Osteocyte (in vitro differentiated cells): ENCODE measurements around the gene TSSK1B. TPM values are rescaled to one million over a fixed set of nuclear protein-coding genes. Genes with fewer than 3 reads are reported as not detected.
"Not testable (repeated sequence)": the region's sequence is repeated elsewhere in the genome, so short reads cannot be mapped to it uniquely, and the experiment has no call there.

Source experiments
- DNase-seq: peaks from one replicate; pipeline ENCODE4 v3.0.0; 2021; ENCODE audit warnings: mixed read lengths; ENCODE audit not compliant: unreplicated experiment; ENCODE audit errors: extremely low spot score
- H3K27ac Mint-ChIP-seq: one replicate; pipeline ENCODE4 v1.8.0; 2021; ENCODE audit warnings: mild to moderate bottlenecking, mixed read lengths; ENCODE audit not compliant: unreplicated experiment
- H3K27me3 Mint-ChIP-seq: one replicate; pipeline ENCODE4 v1.8.0; 2021; ENCODE audit warnings: mixed read lengths; ENCODE audit not compliant: unreplicated experiment
- H3K36me3 Mint-ChIP-seq: one replicate; pipeline ENCODE4 v1.8.0; 2021; ENCODE audit warnings: mixed read lengths; ENCODE audit not compliant: unreplicated experiment
- H3K4me1 Mint-ChIP-seq: one replicate; pipeline ENCODE4 v1.8.0; 2021; ENCODE audit warnings: mixed read lengths; ENCODE audit not compliant: unreplicated experiment
- H3K4me3 Mint-ChIP-seq: one replicate; pipeline ENCODE4 v1.8.0; 2021; ENCODE audit warnings: mild to moderate bottlenecking, moderate library complexity, mixed read lengths; ENCODE audit not compliant: unreplicated experiment
- H3K9me3 Mint-ChIP-seq: one replicate; pipeline ENCODE4 v1.8.0; 2021; ENCODE audit warnings: mixed read lengths; ENCODE audit not compliant: unreplicated experiment
- CTCF ChIP-seq: fragments of 200-600 bp; sonication (generic); IDR thresholded peaks from 2 replicates; pipeline ENCODE4 v1.5.0; 2021; ENCODE audit warnings: antibody characterized with exemption, mild to moderate bottlenecking, moderate library complexity
- total RNA-seq: library from RNA; stranded (reverse); gene quantifications from 2 replicates; pipeline ENCODE4 v1.2.1, GENCODE V29; 2021

The TSSK1B gene
- total RNA-seq, 1 donor from 2014 or later: 0.21 TPM

- H3K36me3 Mint-ChIP-seq: no peaks in the 10 kb centered on the region
- no peak overlapping the region for H3K27ac Mint-ChIP-seq
- H3K9me3 Mint-ChIP-seq: no peaks in the 10 kb centered on the region
- peaks cover 4% of the 10 kb centered on the region for H3K27me3 Mint-ChIP-seq
- no peak overlapping the region for H3K4me3 Mint-ChIP-seq
- no peak for DNase-seq
- no peaks in the 10 kb centered on the region for H3K4me1 Mint-ChIP-seq
- no peak for TF ChIP-seq CTCF
These were observed 30.5 kb downstream of the TSSK1B start for GRCh38 chr5:113404269-113404668.

- H3K36me3 Mint-ChIP-seq, H3K4me3 Mint-ChIP-seq, DNase-seq, H3K4me1 Mint-ChIP-seq, H3K9me3 Mint-ChIP-seq, H3K27ac Mint-ChIP-seq: not testable (repeated sequence)
- peaks cover 10% of the 10 kb centered on the region for H3K27me3 Mint-ChIP-seq
These were observed 36.8 kb downstream of the TSSK1B start for GRCh38 chr5:113397986-113398385.

- no peaks in the 10 kb centered on the region for H3K9me3 Mint-ChIP-seq
- no peaks in the 10 kb centered on the region for H3K36me3 Mint-ChIP-seq
- DNase-seq: no peak
- TF ChIP-seq CTCF: no peak
- H3K27ac Mint-ChIP-seq: no peak overlapping the region
- H3K27me3 Mint-ChIP-seq: peaks cover 10% of the 10 kb centered on the region
- no peaks in the 10 kb centered on the region for H3K4me1 Mint-ChIP-seq
- no peak overlapping the region for H3K4me3 Mint-ChIP-seq
These were observed 37.7 kb downstream of the TSSK1B start for GRCh38 chr5:113397046-113397445.

DNA sequence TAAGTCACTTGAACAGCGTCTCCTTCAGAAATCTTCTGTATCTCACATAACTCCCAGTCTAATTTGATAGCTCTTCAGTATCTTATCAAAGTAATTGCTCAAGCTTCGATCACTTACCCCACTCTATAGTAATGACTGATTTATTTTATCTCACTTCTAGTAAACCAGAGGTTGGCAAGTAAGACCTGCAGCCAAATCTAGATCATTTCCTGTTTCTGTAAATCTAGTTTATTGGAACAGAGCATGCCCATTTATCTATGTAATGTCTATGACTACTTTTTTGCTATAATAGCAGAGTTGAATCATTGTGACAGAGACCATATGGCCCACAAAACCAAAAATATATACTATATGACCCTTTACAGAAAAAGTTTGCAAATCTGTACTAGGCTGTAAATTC is 40.1 kb downstream of the TSSK1B start:
- Mint-ChIP-seq H3K4me3 (no peak overlapping the region), H3K9me3 (no peaks in the 10 kb centered on the region), H3K27me3 (peaks cover 10% of the 10 kb centered on the region), H3K4me1 (peaks cover 3% of the 10 kb centered on the region), H3K36me3 (no peaks in the 10 kb centered on the region), H3K27ac (no peak overlapping the region)
- no peak for TF ChIP-seq CTCF
- DNase-seq: no peak

DNA sequence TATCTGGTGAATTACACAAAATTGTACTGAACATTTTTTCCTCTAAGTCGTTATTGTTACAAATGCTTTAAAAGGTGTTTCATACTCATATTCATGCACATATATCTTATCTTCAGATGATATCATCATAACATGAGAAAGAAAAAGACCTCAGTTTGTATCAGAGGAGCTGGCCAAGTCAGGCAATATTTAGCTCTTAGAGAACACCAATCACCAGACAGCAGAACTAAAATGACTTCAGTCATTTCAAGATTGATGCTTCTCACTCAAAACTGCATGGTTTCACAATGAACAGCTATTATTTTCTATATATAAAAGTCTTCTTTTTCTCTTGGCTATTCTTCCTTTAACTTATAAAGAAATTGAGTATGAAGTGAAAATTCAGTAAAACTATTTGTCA is 44.6 kb downstream of the TSSK1B start:
- no peak for TF ChIP-seq CTCF
- H3K4me1 Mint-ChIP-seq: peaks cover 7% of the 10 kb centered on the region
- H3K36me3 Mint-ChIP-seq: no peaks in the 10 kb centered on the region
- no peak for DNase-seq
- H3K27ac Mint-ChIP-seq: no peak overlapping the region
- no peaks in the 10 kb centered on the region for H3K9me3 Mint-ChIP-seq
- H3K27me3 Mint-ChIP-seq: peaks cover 10% of the 10 kb centered on the region
- H3K4me3 Mint-ChIP-seq: no peak overlapping the region

DNA sequence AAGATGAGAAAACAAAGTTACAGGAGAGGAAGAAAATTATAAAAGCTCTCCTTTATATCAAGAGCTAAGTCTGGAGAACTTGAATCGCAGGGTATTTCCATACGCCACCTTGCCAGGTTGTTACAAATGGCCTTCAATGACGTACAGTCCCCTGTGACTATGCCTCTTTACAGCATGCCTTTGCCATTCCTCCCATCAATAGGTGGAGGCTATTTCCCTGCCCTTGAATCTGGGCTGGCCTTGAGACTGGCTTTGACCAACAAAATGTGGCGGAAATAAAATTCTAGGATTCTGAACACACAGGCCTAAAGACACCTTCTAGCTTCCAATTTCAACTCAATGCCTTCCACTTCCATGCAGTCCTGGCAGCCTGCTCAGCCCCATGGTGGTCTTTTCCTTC is 45.7 kb downstream of the TSSK1B start:
- no peaks in the 10 kb centered on the region for H3K36me3 Mint-ChIP-seq
- no peaks in the 10 kb centered on the region for H3K9me3 Mint-ChIP-seq
- H3K4me1 Mint-ChIP-seq: peaks cover 7% of the 10 kb centered on the region
- no peak for DNase-seq
- H3K27ac Mint-ChIP-seq: no peak overlapping the region
- no peak for TF ChIP-seq CTCF
- no peak overlapping the region for H3K4me3 Mint-ChIP-seq
- H3K27me3 Mint-ChIP-seq: peaks cover 6% of the 10 kb centered on the region
